Measurements from ENCODE around the gene INPP5A. TPM values are rescaled to one million over a fixed set of nuclear protein-coding genes. Genes with fewer than 3 reads are reported as not detected.

Gene INPP5A
- total and polyA plus RNA-seq, 2 of the 13 experiments (the other 11 are each of a cell fraction or from before 2014, with no cell fraction given) = 17.5 to 37.9 TPM

GRCh38 chr10:132685101-132685891, 147.7 kb downstream of the INPP5A start (continued):
- TF ChIP-seq ZNF740 (CRISPR knock-in tag; IDR thresholded peaks at IDR 0.05) (no peak), ZFP1 (CRISPR knock-in tag; IDR thresholded peaks at IDR 0.05) (no peak), TOE1 (CRISPR knock-in tag; IDR thresholded peaks at IDR 0.05) (no peak), NR1H2 (CRISPR knock-in tag; IDR thresholded peaks at IDR 0.05; ENCODE audit: borderline replicate concordance, low read depth) (no peak), ZNF816 (CRISPR knock-in tag; IDR thresholded peaks at IDR 0.05; ENCODE audit: borderline replicate concordance) (no peak), RFX3 (CRISPR knock-in tag; IDR thresholded peaks at IDR 0.05) (no peak), ZNF441 (CRISPR knock-in tag; IDR thresholded peaks at IDR 0.05; ENCODE audit: borderline replicate concordance) (no peak), ZNF333 (CRISPR knock-in tag; IDR thresholded peaks at IDR 0.05; ENCODE audit: borderline replicate concordance) (no peak), ZNF749 (CRISPR knock-in tag; IDR thresholded peaks at IDR 0.05; ENCODE audit: borderline replicate concordance) (no peak), ZBTB1 (CRISPR knock-in tag; IDR thresholded peaks at IDR 0.05; ENCODE audit: borderline replicate concordance) (no peak), HNRNPH1 (optimal IDR thresholded peaks at IDR 0.05; ENCODE audit: low read depth, low read length) (no peak), KDM4B (CRISPR knock-in tag; IDR thresholded peaks at IDR 0.05) (no peak), ZNF460 (CRISPR knock-in tag; IDR thresholded peaks at IDR 0.05; ENCODE audit: borderline replicate concordance) (no peak), ZNF20 (CRISPR knock-in tag; IDR thresholded peaks at IDR 0.05) (no peak), ZMAT5 (CRISPR knock-in tag; IDR thresholded peaks at IDR 0.05; ENCODE audit: borderline replicate concordance, low read depth) (no peak), RAD51 (IDR thresholded peaks at IDR 0.05; ENCODE audit: borderline replicate concordance) (no peak), ZNF589 (CRISPR knock-in tag; conservative IDR thresholded peaks at IDR 0.05) (0 out of 2 replicates have a peak, but pooled peaks have one; percentile 46), SKIL (CRISPR knock-in tag; IDR thresholded peaks at IDR 0.05; ENCODE audit: borderline replicate concordance) (peak; percentile 63; the same call in 1 of the 2 replicates), CC2D1A (CRISPR knock-in tag; IDR thresholded peaks at IDR 0.05) (no peak), ZBTB3 (CRISPR knock-in tag; IDR thresholded peaks at IDR 0.05; ENCODE audit: borderline replicate concordance, low read depth) (no peak), HOXA9 (CRISPR knock-in tag; IDR thresholded peaks at IDR 0.05; ENCODE audit: borderline replicate concordance) (no peak), ZFY (CRISPR knock-in tag; IDR thresholded peaks at IDR 0.05) (peak; percentile 51), ZNF629 (CRISPR knock-in tag; conservative IDR thresholded peaks at IDR 0.05) (no peak), ZBTB33 (CRISPR knock-in tag; IDR thresholded peaks at IDR 0.05) (0 out of 2 replicates have a peak, but pooled peaks have one; percentile 8), MXI1 (IDR thresholded peaks at IDR 0.05; ENCODE audit: borderline replicate concordance, low read depth, low read length) (0 out of 3 replicates have a peak, but pooled peaks have one; percentile 45), POGZ (CRISPR knock-in tag; IDR thresholded peaks at IDR 0.05) (no peak)

Data from HepG2 (cell line).